SK-N-SH (cell line): ENCODE measurements around the gene CUL3. TPM values are rescaled to one million over a fixed set of nuclear protein-coding genes. Genes with fewer than 3 reads are reported as not detected.

ENCODE experiments used
- CTCF ChIA-PET: fragments of 300-600, 350-600 bp; formaldehyde crosslinking; extraction: SDS; loops from one replicate; lab custom pipeline; 2021; lab: Yijun Ruan, JAX
- POLR2A ChIA-PET: fragments of 350-600 bp; sonication (Branson Sonifier 250); formaldehyde crosslinking; extraction: SDS; loops from one replicate; lab custom pipeline; 2020; ENCODE audit warnings: antibody characterized with exemption, inconsistent platforms; lab: Yijun Ruan, JAX
- DNase-seq: peaks from one replicate; pipeline ENCODE4 v3.0.0; 2012
- H2AFZ ChIP-seq: fragments of 200-600 bp; sonication (generic); 2 replicates; pipeline ENCODE4 v1.8.1; 2016; ENCODE audit warnings: antibody characterized with exemption, mild to moderate bottlenecking, low read depth
- H3F3A ChIP-seq: fragments of 200-600 bp; sonication (generic); replicated peaks from 2 replicates; pipeline ENCODE3; 2016; ENCODE audit warnings: antibody characterized with exemption, mild to moderate bottlenecking; ENCODE audit not compliant: insufficient read depth
- H3K27ac ChIP-seq, 2 experiments: fragments of 200-500 bp in 1 of 2; fragments of 200-600 bp in 1 of 2; sonication (Bioruptor generic) in 1 of 2; sonication (generic), shearing (Covaris generic) in 1 of 2; 2 replicates each; pipeline versions ENCODE4 v1.5.1 to v1.6.1; 2014 to 2016; ENCODE audit warnings: low read depth in 2 of 2, inconsistent platforms in 1 of 2, low read length in 1 of 2, mild to moderate bottlenecking in 1 of 2, mixed read lengths in 1 of 2
- H3K27me3 ChIP-seq: fragments of 200-600 bp; sonication (generic), shearing (Covaris generic); 2 replicates; pipeline ENCODE4 v1.6.1; 2016; ENCODE audit warnings: mixed run types; ENCODE audit not compliant: insufficient read depth
- H3K36me3 ChIP-seq, 2 experiments: fragments of 200-500 bp in 1 of 2; fragments of 200-600 bp in 1 of 2; sonication (Bioruptor generic) in 1 of 2; sonication (generic) in 1 of 2; replicated peaks in 1 of 2; 2 replicates each; pipeline versions ENCODE3 to v1.5.1; 2014 to 2016; ENCODE audit warnings: low read length in 1 of 2, mild to moderate bottlenecking in 1 of 2; ENCODE audit not compliant: insufficient read depth in 2 of 2, control insufficient read depth in 1 of 2
- H3K4me1 ChIP-seq, 2 experiments: fragments of 200-500 bp in 1 of 2; fragments of 200-600 bp in 1 of 2; sonication (Bioruptor generic) in 1 of 2; sonication (generic), shearing (Covaris generic) in 1 of 2; 2 replicates each; pipeline versions ENCODE4 v1.5.1 to v1.6.1; 2014 to 2016; ENCODE audit warnings: low read depth in 1 of 2, low read length in 1 of 2, mixed run types in 1 of 2; ENCODE audit not compliant: insufficient read depth in 2 of 2, control insufficient read depth in 1 of 2
- H3K4me2 ChIP-seq: fragments of 200-600 bp; sonication (generic), shearing (Covaris generic); 2 replicates; pipeline ENCODE4 v1.6.1; 2017; ENCODE audit warnings: mixed run types
- H3K4me3 ChIP-seq, 2 experiments: fragments of 200-500 bp in 1 of 2; fragments of 200-600 bp in 1 of 2; sonication (Bioruptor generic) in 1 of 2; sonication (generic), shearing (Covaris generic) in 1 of 2; 2 replicates each; pipeline versions ENCODE4 v1.5.1 to v1.8.1; 2014 to 2016; ENCODE audit warnings: low read depth in 2 of 2, inconsistent platforms in 1 of 2, low read length in 1 of 2, mild to moderate bottlenecking in 1 of 2, mixed read lengths in 1 of 2, moderate library complexity in 1 of 2
- H3K79me2 ChIP-seq: fragments of 200-600 bp; sonication (generic); 2 replicates; pipeline ENCODE4 v1.8.1; 2017; ENCODE audit warnings: mild to moderate bottlenecking; ENCODE audit not compliant: insufficient read depth
- H3K9ac ChIP-seq: fragments of 200-600 bp; sonication (generic); 2 replicates; pipeline ENCODE4 v1.6.1; 2017; ENCODE audit warnings: mixed run types
- H3K9me2 ChIP-seq: fragments of 200-600 bp; sonication (generic); 2 replicates; pipeline ENCODE4 v1.6.1; 2017; ENCODE audit warnings: mixed run types
- H3K9me3 ChIP-seq: fragments of 200-600 bp; sonication (generic); 2 replicates; pipeline ENCODE4 v1.6.1; 2017; ENCODE audit warnings: mixed run types, mild to moderate bottlenecking, moderate library complexity
- H4K20me1 ChIP-seq: fragments of 200-600 bp; sonication (generic); 2 replicates; pipeline ENCODE4 v1.6.1; 2017; ENCODE audit warnings: mild to moderate bottlenecking, mixed run types; ENCODE audit not compliant: insufficient read depth
- CHD2 ChIP-seq: fragments of 150-350 bp; IDR thresholded peaks from 2 replicates; pipeline ENCODE4 v1.6.1; 2018; ENCODE audit warnings: low read length; ENCODE audit not compliant: partially characterized antibody
- FOSL2 ChIP-seq: IDR thresholded peaks from 2 replicates; pipeline ENCODE4 v1.4.0; 2012; ENCODE audit warnings: low read depth, mild to moderate bottlenecking, moderate library complexity, borderline replicate concordance
- GABPA ChIP-seq: IDR thresholded peaks from 2 replicates; pipeline ENCODE4 v1.4.0; 2012; ENCODE audit warnings: low read depth, mild to moderate bottlenecking
- GATA2 ChIP-seq: sonication (generic); formaldehyde crosslinking; IDR thresholded peaks from 2 replicates; pipeline ENCODE4 v1.5.0; 2020; ENCODE audit warnings: mild to moderate bottlenecking, missing genetic modification reagents
- JUND ChIP-seq: IDR thresholded peaks from 2 replicates; pipeline ENCODE4 v1.4.0; 2012
- MEF2A ChIP-seq: IDR thresholded peaks from 2 replicates; pipeline ENCODE4 v1.4.0; 2012; ENCODE audit warnings: low read depth, borderline replicate concordance
- MXI1 ChIP-seq: IDR thresholded peaks from 2 replicates; pipeline ENCODE4 v1.6.1; 2012; ENCODE audit warnings: mild to moderate bottlenecking, low read depth, low read length, improper control_type of control experiment
- NFIC ChIP-seq: IDR thresholded peaks from 2 replicates; pipeline ENCODE4 v1.4.0; 2012; ENCODE audit warnings: borderline replicate concordance
- RAD21 ChIP-seq: IDR thresholded peaks from 2 replicates; pipeline ENCODE4 v1.6.1; 2012; ENCODE audit warnings: mild to moderate bottlenecking, low read length
- RFX5 ChIP-seq: IDR thresholded peaks from 2 replicates; pipeline ENCODE4 v1.6.1; 2012; ENCODE audit warnings: mild to moderate bottlenecking, improper control_type of control experiment, low read length
- RXRA ChIP-seq: IDR thresholded peaks from 2 replicates; pipeline ENCODE4 v1.4.0; 2012; ENCODE audit warnings: low read depth, mild to moderate bottlenecking, borderline replicate concordance
- SIN3A ChIP-seq: IDR thresholded peaks from 2 replicates; pipeline ENCODE4 v1.6.1; 2012; ENCODE audit warnings: low read depth, mild to moderate bottlenecking, low read length, moderate library complexity, borderline replicate concordance
- TAF1 ChIP-seq: IDR thresholded peaks from 2 replicates; pipeline ENCODE4 v1.6.1; 2012; ENCODE audit warnings: low read depth, mild to moderate bottlenecking, low read length, moderate library complexity, borderline replicate concordance
- YY1 ChIP-seq: IDR thresholded peaks from 2 replicates; pipeline ENCODE4 v1.4.0; 2012; ENCODE audit warnings: low read depth, mild to moderate bottlenecking
- ZBTB33 ChIP-seq: IDR thresholded peaks from 2 replicates; pipeline ENCODE4 v1.4.0; 2012; ENCODE audit warnings: low read depth, borderline replicate concordance
- WGBS: methylation state at CpG from one replicate; pipeline ENCODE4 v1.1.6; 2017; ENCODE audit warnings: low lambda C conversion rate; 5-methylcytosine and 5-hydroxymethylcytosine counted together
- polyA plus RNA-seq, 3 experiments: library from polyadenylated mRNA; depleted of rRNA; stranded (reverse); fragments of >200 nt; gene quantifications; 2 replicates each; pipeline ENCODE4 v1.2.3, GENCODE V29; 2012
- TF ChIP-seq, protein P1 (sequence below): IDR thresholded peaks from 2 replicates; pipeline ENCODE4 v1.4.0; 2012; ENCODE audit warnings: low read depth
- TF ChIP-seq, protein P2 (sequence below): IDR thresholded peaks from 2 replicates; pipeline ENCODE4 v1.6.1; 2012; ENCODE audit warnings: mild to moderate bottlenecking, low read depth, low read length, moderate library complexity
- TF ChIP-seq, protein P3 (sequence below): IDR thresholded peaks from 2 replicates; pipeline ENCODE4 v1.4.0; 2012; ENCODE audit warnings: low read depth, borderline replicate concordance

CUL3 gene
- polyA plus RNA-seq, 1 of the 3 experiments (the other 2 are of a cell fraction), result 17.3 TPM

GRCh38 chr2:224532441-224532840 lies 52.7 kb downstream of the CUL3 start:
- no peak overlapping the region for H3K4me3 ChIP-seq
- no peak overlapping the region for H3K27ac ChIP-seq
- no peaks in the 10 kb centered on the region for H3K9me3 ChIP-seq
- H3K4me1 ChIP-seq, result no peaks in the 10 kb centered on the region; a peak in 3 of 4 replicates
- peaks cover 6% of the 10 kb centered on the region for H3F3A ChIP-seq
- TF ChIP-seq, protein P1, sequence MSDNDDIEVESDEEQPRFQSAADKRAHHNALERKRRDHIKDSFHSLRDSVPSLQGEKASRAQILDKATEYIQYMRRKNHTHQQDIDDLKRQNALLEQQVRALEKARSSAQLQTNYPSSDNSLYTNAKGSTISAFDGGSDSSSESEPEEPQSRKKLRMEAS, result no peak
- TF ChIP-seq YY1, result no peak
- no peak for TF ChIP-seq MEF2A
- TF ChIP-seq NFIC, result no peak
- no peak for TF ChIP-seq GATA2 (CRISPR knock-in tag)
- TF ChIP-seq ZBTB33, result no peak
- TF ChIP-seq MXI1, result no peak
- TF ChIP-seq, protein P2, sequence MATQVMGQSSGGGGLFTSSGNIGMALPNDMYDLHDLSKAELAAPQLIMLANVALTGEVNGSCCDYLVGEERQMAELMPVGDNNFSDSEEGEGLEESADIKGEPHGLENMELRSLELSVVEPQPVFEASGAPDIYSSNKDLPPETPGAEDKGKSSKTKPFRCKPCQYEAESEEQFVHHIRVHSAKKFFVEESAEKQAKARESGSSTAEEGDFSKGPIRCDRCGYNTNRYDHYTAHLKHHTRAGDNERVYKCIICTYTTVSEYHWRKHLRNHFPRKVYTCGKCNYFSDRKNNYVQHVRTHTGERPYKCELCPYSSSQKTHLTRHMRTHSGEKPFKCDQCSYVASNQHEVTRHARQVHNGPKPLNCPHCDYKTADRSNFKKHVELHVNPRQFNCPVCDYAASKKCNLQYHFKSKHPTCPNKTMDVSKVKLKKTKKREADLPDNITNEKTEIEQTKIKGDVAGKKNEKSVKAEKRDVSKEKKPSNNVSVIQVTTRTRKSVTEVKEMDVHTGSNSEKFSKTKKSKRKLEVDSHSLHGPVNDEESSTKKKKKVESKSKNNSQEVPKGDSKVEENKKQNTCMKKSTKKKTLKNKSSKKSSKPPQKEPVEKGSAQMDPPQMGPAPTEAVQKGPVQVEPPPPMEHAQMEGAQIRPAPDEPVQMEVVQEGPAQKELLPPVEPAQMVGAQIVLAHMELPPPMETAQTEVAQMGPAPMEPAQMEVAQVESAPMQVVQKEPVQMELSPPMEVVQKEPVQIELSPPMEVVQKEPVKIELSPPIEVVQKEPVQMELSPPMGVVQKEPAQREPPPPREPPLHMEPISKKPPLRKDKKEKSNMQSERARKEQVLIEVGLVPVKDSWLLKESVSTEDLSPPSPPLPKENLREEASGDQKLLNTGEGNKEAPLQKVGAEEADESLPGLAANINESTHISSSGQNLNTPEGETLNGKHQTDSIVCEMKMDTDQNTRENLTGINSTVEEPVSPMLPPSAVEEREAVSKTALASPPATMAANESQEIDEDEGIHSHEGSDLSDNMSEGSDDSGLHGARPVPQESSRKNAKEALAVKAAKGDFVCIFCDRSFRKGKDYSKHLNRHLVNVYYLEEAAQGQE, result no peak
- TF ChIP-seq, protein P3, sequence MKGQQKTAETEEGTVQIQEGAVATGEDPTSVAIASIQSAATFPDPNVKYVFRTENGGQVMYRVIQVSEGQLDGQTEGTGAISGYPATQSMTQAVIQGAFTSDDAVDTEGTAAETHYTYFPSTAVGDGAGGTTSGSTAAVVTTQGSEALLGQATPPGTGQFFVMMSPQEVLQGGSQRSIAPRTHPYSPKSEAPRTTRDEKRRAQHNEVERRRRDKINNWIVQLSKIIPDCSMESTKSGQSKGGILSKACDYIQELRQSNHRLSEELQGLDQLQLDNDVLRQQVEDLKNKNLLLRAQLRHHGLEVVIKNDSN, result no peak
- no peak for TF ChIP-seq SIN3A
- TF ChIP-seq FOSL2, result no peak
- TF ChIP-seq GABPA, result no peak
- no peak for TF ChIP-seq RFX5
- TF ChIP-seq RXRA, result no peak
- TF ChIP-seq TAF1, result no peak
- no peak for TF ChIP-seq JUND
- TF ChIP-seq CHD2, result no peak
- no peak for TF ChIP-seq RAD21
- H3K79me2 ChIP-seq, result peaks cover 97% of the 10 kb centered on the region
- peaks cover 26 to 40% of the 10 kb centered on the region in 2 experiments for H3K36me3 ChIP-seq
- DNase-seq, result no peak
- WGBS, result 90% methylated on average over 1 of the region's 1 CpG
- H3K9me2 ChIP-seq, result no peaks in the 10 kb centered on the region
- ChIA-PET POLR2A (no interaction called here), CTCF (no interaction called here)
- no peak overlapping the region for H3K9ac ChIP-seq
- peaks cover 41% of the 10 kb centered on the region for H4K20me1 ChIP-seq
- H3K4me2 ChIP-seq, result no peak overlapping the region
- H3K27me3 ChIP-seq, result no peaks in the 10 kb centered on the region
- H2AFZ ChIP-seq, result no peak overlapping the region
